GM23338 (cell line): ENCODE measurements around the gene RPTOR.

ENCODE experiments used
- CREB1 ChIP-seq: fragments of 250-450 bp; sonication (Bioruptor Pico); IDR thresholded peaks from 2 replicates; pipeline ENCODE4 v1.5.0; 2020; ENCODE audit warnings: low read depth, mild to moderate bottlenecking, moderate library complexity
- EZH2 ChIP-seq: fragments of 200-600 bp; sonication (generic); IDR thresholded peaks from one replicate; pipeline ENCODE4 v1.8.0; 2017; ENCODE audit warnings: antibody characterized with exemption, mild to moderate bottlenecking, low read depth; ENCODE audit not compliant: unreplicated experiment
- JUNB ChIP-seq: IDR thresholded peaks from one replicate; pipeline ENCODE4 v1.6.1; 2016; ENCODE audit warnings: antibody characterized with exemption; ENCODE audit not compliant: unreplicated experiment
- TF ChIP-seq, protein P1 (sequence below), 2 experiments: fragments of 200-600 bp in 1 of 2; sonication (generic) in 1 of 2; conservative IDR thresholded peaks; 2 replicates each; pipeline versions ENCODE4 v1.5.1 to v1.6.1; 2016 to 2017; ENCODE audit warnings: antibody characterized with exemption in 2 of 2, low read depth in 2 of 2, mild to moderate bottlenecking in 2 of 2, moderate library complexity in 1 of 2
- TF ChIP-seq, protein P2 (sequence below): IDR thresholded peaks from one replicate; pipeline ENCODE4 v1.6.1; 2018; ENCODE audit warnings: antibody characterized with exemption; ENCODE audit not compliant: unreplicated experiment

DNA sequence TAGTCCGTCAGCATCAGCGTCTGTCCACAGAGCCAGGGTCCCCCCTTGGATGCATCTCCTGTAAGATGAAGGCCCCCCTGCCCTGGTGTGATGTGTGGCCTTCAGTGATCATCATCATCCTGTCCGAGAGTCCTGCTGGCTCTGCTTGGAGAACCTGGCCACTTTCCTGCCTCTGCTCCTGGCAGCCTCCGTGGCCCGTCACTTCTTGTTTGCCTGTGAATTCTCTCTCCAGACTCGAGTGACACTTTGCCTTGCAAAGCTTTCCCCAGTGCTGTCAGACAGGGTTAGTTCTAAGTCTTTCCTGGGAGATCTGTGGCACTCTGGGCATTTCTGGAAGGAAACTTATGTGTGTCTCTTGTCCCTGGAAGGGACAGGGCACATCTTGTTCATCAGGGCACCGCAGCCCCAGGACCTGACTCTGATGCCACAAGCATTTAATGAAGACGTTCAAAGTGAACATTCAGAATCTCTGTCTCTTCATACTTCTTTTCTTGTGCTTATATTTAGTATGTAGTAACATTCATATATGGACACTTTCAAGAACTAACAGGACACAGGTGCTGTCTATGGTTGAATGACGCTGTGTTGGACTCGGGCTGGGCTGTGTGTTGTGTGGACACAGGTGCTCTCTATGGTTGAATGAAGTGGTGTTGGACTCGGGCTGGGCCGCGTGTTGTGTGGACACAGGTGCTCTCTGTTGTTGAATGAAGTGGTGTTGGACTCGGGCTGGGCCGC lies 68.5 kb downstream of the RPTOR start:
- TF ChIP-seq, protein P1, sequence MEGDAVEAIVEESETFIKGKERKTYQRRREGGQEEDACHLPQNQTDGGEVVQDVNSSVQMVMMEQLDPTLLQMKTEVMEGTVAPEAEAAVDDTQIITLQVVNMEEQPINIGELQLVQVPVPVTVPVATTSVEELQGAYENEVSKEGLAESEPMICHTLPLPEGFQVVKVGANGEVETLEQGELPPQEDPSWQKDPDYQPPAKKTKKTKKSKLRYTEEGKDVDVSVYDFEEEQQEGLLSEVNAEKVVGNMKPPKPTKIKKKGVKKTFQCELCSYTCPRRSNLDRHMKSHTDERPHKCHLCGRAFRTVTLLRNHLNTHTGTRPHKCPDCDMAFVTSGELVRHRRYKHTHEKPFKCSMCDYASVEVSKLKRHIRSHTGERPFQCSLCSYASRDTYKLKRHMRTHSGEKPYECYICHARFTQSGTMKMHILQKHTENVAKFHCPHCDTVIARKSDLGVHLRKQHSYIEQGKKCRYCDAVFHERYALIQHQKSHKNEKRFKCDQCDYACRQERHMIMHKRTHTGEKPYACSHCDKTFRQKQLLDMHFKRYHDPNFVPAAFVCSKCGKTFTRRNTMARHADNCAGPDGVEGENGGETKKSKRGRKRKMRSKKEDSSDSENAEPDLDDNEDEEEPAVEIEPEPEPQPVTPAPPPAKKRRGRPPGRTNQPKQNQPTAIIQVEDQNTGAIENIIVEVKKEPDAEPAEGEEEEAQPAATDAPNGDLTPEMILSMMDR (conservative IDR thresholded peaks at IDR 0.05; ENCODE audit: low read depth in 2 of 2) = no peak
- TF ChIP-seq EZH2 = no peak
- no peak for TF ChIP-seq CREB1 (CRISPR knock-in tag)
- no peak for TF ChIP-seq JUNB
- TF ChIP-seq, protein P2, sequence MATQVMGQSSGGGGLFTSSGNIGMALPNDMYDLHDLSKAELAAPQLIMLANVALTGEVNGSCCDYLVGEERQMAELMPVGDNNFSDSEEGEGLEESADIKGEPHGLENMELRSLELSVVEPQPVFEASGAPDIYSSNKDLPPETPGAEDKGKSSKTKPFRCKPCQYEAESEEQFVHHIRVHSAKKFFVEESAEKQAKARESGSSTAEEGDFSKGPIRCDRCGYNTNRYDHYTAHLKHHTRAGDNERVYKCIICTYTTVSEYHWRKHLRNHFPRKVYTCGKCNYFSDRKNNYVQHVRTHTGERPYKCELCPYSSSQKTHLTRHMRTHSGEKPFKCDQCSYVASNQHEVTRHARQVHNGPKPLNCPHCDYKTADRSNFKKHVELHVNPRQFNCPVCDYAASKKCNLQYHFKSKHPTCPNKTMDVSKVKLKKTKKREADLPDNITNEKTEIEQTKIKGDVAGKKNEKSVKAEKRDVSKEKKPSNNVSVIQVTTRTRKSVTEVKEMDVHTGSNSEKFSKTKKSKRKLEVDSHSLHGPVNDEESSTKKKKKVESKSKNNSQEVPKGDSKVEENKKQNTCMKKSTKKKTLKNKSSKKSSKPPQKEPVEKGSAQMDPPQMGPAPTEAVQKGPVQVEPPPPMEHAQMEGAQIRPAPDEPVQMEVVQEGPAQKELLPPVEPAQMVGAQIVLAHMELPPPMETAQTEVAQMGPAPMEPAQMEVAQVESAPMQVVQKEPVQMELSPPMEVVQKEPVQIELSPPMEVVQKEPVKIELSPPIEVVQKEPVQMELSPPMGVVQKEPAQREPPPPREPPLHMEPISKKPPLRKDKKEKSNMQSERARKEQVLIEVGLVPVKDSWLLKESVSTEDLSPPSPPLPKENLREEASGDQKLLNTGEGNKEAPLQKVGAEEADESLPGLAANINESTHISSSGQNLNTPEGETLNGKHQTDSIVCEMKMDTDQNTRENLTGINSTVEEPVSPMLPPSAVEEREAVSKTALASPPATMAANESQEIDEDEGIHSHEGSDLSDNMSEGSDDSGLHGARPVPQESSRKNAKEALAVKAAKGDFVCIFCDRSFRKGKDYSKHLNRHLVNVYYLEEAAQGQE = no peak
